Adrenal gland (tissue), 12 donors: ENCODE data around the gene GRID1. TPM values are rescaled to one million over a fixed set of nuclear protein-coding genes. Genes with fewer than 3 reads are reported as not detected.

Source experiments
- DNase-seq, 7 donors: peaks; one replicate each; pipeline ENCODE4 v3.0.0-alpha.2; 2019 to 2020
- H3K27ac ChIP-seq, 5 donors: fragments of 200-600 bp; sonication (generic) in 4 of 5; 1 replicate in 3 of 5; 2 replicates in 2 of 5; pipeline versions ENCODE4 v1.5.1 to v1.8.0; 2016 to 2020; ENCODE audit warnings: mild to moderate bottlenecking in 1 of 5
- H3K27me3 ChIP-seq: fragments of 200-600 bp; 2 replicates; pipeline ENCODE4 v1.8.0; 2021
- H3K36me3 ChIP-seq, 2 donors: fragments of 200-600 bp; replicated peaks in 1 of 2; 1 replicate in 1 of 2; 2 replicates in 1 of 2; pipeline versions ENCODE4 v1.5.1 to v1.8.0; 2018 to 2022
- H3K4me1 ChIP-seq, 2 donors: fragments of 200-600 bp; replicated peaks in 1 of 2; 1 replicate in 1 of 2; 2 replicates in 1 of 2; pipeline versions ENCODE4 v1.5.1 to v1.8.0; 2018 to 2021
- H3K4me3 ChIP-seq, 4 donors: fragments of 200-600 bp; sonication (generic) in 3 of 4; one replicate each; pipeline ENCODE4 v1.5.1; 2016 to 2018
- H3K9me3 ChIP-seq, 3 donors: fragments of 200-600 bp; sonication (generic) in 1 of 3; replicated peaks in 1 of 3; 1 replicate in 2 of 3; 2 replicates in 1 of 3; pipeline versions ENCODE4 v1.5.1 to v1.8.0; 2016 to 2021
- POLR2A ChIP-seq, 2 donors: fragments of 450-650 bp; IDR thresholded peaks; one replicate each; pipeline ENCODE4 v1.6.1; 2017; ENCODE audit warnings: antibody characterized with exemption in 2 of 2, mild to moderate bottlenecking in 2 of 2, moderate library complexity in 1 of 2
- WGBS, 4 donors: extraction: QIAGEN DNeasy Blood & Tissue Kit in 2 of 4; methylation state at CpG; one replicate each; pipeline versions ENCODE4 v1.1.5 to v1.1.7; 2013 to 2017; 5-methylcytosine and 5-hydroxymethylcytosine counted together
- intact Hi-C, 2 donors: fragments of 100-400 bp; cut with DNase I; formaldehyde crosslinking; loops; one replicate each; pipeline versions ENCODE4 v1.14.1 to v1.15.0; 2022 to 2023
- polyA plus RNA-seq, 3 donors: library from polyadenylated mRNA; stranded (reverse); fragments of 200-250 nt in 2 of 3; fragments of 350-450 nt in 1 of 3; fragmentation: Illumina TruSeq in 1 of 3; extraction: RNeasy Lipid Tissue Mini Kit (QIAGEN cat#74804) in 1 of 3; gene quantifications; one replicate each; pipeline ENCODE4 v1.2.3, GENCODE V29; 2013 to 2014
- total RNA-seq, 9 donors: library from RNA; depleted of rRNA in 4 of 9; stranded (reverse); fragments of >200 nt in 4 of 9; fragments of 120-200 nt in 1 of 9; fragmentation: NEBNext Ultra II Directional in 1 of 9; extraction: Animal tissue kit (Norgen Biotek cat#: 25700) in 1 of 9; gene quantifications; one replicate each; pipeline versions ENCODE4 v1.1.0 to v1.2.4, GENCODE V29; 2013 to 2023
- TF ChIP-seq, protein P1 (sequence below), 6 experiments: fragments of 450-650 bp in 4 of 6; fragments of 200-600 bp in 2 of 6; sonication (generic) in 1 of 6; IDR thresholded peaks; 1 replicate in 5 of 6; 2 replicates in 1 of 6; pipeline versions ENCODE4 v1.5.1 to v1.8.0; 2016 to 2021; ENCODE audit warnings: antibody characterized with exemption in 6 of 6, mild to moderate bottlenecking in 2 of 6, moderate library complexity in 1 of 6
- donor health status: healthy with polysubstance abuse.
- donor health status: Bipolar disorder and iron deficiency.
- donor health status: DM: yes; HTN: yes; CAD: no.
- donor health status: DM: no; HTN: no; CAD: no.
- donor health status: DM: no; HTN: no; CAD: no.
- donor health status: DM: yes; HTN: yes; CAD: no.

The GRID1 gene
- total and polyA plus RNA-seq, 12 donors, result 2.2 to 8.0 (median 4.1) TPM

DNA sequence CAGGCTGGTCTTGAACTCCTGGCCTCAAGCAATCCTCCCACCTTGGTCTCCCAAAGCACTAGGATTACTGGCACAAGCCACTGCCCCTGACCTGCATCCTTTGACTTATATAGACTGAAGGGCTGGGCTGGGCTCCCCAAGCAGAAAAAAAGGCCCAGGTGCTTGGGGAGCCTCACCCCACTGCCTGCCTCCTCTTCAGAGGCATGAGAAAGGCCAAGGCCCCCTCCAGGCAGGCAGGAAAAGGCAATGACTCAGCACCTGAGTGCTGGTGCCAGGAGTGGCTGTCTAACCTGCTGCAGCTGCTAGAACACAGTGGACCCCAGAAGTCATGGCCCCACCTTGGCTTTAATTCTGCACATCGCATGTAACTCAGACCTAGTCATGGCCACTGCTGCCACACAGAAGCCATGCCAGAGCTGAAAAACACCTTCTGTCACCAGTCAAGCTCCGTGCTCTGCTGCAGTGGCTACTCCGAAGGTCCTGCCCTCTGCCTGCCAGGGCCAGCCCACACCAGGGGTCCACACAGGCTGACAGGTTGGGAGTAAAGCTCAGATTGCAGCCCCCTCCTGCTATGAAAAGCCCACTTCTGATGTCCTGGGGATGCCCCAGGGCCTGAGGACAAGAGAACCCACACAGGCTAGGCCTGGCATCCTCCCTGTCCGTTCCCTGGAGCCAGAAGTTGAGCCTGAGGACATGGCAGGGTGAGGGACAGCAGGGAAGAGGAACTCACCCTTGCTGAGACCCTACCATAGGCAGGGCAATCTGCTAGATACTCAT, 48.5 kb downstream of the GRID1 start:
- no peak for TF ChIP-seq POLR2A (IDR thresholded peaks at IDR 0.05)
- TF ChIP-seq, protein P1, sequence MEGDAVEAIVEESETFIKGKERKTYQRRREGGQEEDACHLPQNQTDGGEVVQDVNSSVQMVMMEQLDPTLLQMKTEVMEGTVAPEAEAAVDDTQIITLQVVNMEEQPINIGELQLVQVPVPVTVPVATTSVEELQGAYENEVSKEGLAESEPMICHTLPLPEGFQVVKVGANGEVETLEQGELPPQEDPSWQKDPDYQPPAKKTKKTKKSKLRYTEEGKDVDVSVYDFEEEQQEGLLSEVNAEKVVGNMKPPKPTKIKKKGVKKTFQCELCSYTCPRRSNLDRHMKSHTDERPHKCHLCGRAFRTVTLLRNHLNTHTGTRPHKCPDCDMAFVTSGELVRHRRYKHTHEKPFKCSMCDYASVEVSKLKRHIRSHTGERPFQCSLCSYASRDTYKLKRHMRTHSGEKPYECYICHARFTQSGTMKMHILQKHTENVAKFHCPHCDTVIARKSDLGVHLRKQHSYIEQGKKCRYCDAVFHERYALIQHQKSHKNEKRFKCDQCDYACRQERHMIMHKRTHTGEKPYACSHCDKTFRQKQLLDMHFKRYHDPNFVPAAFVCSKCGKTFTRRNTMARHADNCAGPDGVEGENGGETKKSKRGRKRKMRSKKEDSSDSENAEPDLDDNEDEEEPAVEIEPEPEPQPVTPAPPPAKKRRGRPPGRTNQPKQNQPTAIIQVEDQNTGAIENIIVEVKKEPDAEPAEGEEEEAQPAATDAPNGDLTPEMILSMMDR (IDR thresholded peaks at IDR 0.05), result no peak
- H3K9me3 ChIP-seq, result no peaks in the 10 kb centered on the region
- H3K27ac ChIP-seq, result no peak overlapping the region
- no peak for DNase-seq
- H3K4me1 ChIP-seq, result no peaks in the 10 kb centered on the region
- no peak overlapping the region for H3K4me3 ChIP-seq
- H3K36me3 ChIP-seq, result no peaks in the 10 kb centered on the region
- intact Hi-C loops, result no loop called here
- H3K27me3 ChIP-seq, result no peaks in the 10 kb centered on the region
- WGBS, 4 donors, result 74 to 88% (median 79%) methylated on average over 4 of the region's 4 CpGs

DNA sequence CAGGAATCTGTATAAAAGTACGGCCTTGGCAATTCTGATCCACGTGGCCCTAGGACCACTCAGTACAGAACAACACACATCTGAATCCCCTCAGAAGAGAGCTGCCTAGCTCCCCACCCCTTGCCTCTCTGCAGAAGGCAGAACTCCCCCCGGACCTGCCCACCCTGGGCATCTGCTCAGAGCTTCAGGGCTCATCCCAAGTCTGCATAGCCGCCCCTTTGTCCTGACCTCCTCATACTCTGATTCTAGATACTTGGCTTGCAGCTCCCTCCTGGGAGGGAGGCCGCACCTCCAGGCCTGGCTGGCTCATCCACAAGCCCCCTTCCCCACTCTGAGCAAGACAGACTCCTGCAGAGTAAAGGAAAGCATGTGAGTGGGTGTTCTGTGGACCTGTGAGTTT, 49.6 kb downstream of the GRID1 start:
- no peak for TF ChIP-seq POLR2A (IDR thresholded peaks at IDR 0.05)
- TF ChIP-seq, protein P1 (IDR thresholded peaks at IDR 0.05), result no peak
- no peaks in the 10 kb centered on the region for H3K36me3 ChIP-seq
- no peaks in the 10 kb centered on the region for H3K27me3 ChIP-seq
- no peak overlapping the region for H3K4me3 ChIP-seq
- intact Hi-C loops, result no loop called here
- no peak for DNase-seq
- WGBS, 4 donors, result 73 to 86% (median 83%) methylated on average over 5 of the region's 5 CpGs
- H3K4me1 ChIP-seq, result no peaks in the 10 kb centered on the region
- no peaks in the 10 kb centered on the region for H3K9me3 ChIP-seq
- no peak overlapping the region for H3K27ac ChIP-seq

DNA sequence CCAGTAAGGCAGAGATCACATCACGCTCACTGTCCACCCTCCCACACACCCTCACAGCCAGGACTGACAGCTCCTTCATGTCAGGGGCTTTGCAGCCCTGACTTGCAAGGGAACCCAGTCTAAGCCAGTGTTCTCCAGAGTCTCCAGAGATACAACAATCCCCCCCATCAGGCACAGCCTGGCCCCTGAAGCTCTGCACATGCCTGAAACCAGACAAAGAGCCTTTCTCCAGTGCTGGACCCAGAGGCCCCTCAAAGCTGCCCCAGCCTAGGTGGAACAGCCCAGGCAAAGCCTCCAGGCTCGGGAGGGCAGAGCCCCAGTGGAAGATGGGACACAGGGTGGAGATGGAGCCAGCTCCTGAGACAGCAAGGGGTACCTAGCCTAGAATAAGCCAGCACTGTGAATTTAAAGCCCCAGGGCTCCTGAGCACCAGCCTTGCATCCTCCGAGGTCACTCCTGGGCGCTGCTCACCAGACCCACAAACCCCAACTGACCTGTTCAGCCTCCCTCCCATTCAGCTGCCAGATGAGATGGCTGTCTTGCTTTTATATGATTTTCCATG, 50.2 kb downstream of the GRID1 start:
- H3K4me3 ChIP-seq, result no peak overlapping the region
- no peaks in the 10 kb centered on the region for H3K4me1 ChIP-seq
- intact Hi-C loops, result no loop called here
- no peaks in the 10 kb centered on the region for H3K27me3 ChIP-seq
- no peaks in the 10 kb centered on the region for H3K36me3 ChIP-seq
- H3K9me3 ChIP-seq, result no peaks in the 10 kb centered on the region
- TF ChIP-seq, protein P1 (IDR thresholded peaks at IDR 0.05), result no peak
- no peak for DNase-seq
- 70 to 83% (median 79%) methylated on average over 2 to 4 of the region's 4 CpGs for WGBS, 4 donors
- no peak overlapping the region for H3K27ac ChIP-seq

DNA sequence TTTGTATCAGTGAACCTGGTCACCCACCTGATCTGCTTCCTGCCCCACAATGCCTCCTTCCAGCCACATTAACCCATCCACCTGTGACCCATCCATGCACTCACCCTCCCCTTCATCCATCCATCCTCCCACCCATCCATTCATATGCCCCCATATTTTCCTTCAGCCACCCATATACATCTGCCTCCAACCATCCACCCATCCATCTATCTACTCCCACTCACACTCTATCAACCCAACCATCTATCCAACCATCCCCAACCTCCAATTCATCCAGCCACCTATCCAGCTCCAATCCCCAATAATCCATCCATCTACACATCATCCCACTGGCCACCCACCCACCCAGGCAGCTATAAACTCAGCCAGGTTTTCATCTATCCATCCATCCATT, 51.0 kb downstream of the GRID1 start:
- Histone ChIP-seq H3K36me3 (no peaks in the 10 kb centered on the region), H3K27me3 (no peaks in the 10 kb centered on the region), H3K4me3 (no peak overlapping the region), H3K27ac (no peak overlapping the region), H3K4me1 (no peaks in the 10 kb centered on the region), H3K9me3 (no peaks in the 10 kb centered on the region)
- no peak for TF ChIP-seq POLR2A (IDR thresholded peaks at IDR 0.05)
- TF ChIP-seq, protein P1 (IDR thresholded peaks at IDR 0.05), result no peak
- DNase-seq, result no peak
- intact Hi-C loops, result no loop called here
